GM20431 (cell line): Measurements from ENCODE around the gene TRIM5.
"Not testable (repeated sequence)": the region's sequence is repeated elsewhere in the genome, so short reads cannot be mapped to it uniquely, and the experiment has no call there.

Experiments
- in situ Hi-C: fragments of 300-500 bp; cut with MseI, MboI; formaldehyde crosslinking; loops from one replicate; pipeline ENCODE4 v1.15.0; 2020; ENCODE audit warnings: low sequenced_read_pairs; ENCODE audit not compliant: unreplicated experiment

TRIM5 gene

GRCh38 chr11:5684646-5685362, at the start of gene TRIM5:
TSS of gene TRIM5 (minus strand) at chr11:5685074. CDS start at chr11:5680177, 4,897 bp downstream.
- in situ Hi-C loops: no loop called here

GRCh38 chr11:5727691-5728090, 42.8 kb upstream of the TRIM5 start:
- in situ Hi-C loops: no loop called here

- in situ Hi-C loops: no loop called here
Measured at GRCh38 chr11:5726351-5726750, 41.5 kb upstream of the TRIM5 start.

- in situ Hi-C loops: no loop called here
Measured at GRCh38 chr11:5722622-5723021, 37.7 kb upstream of the TRIM5 start.

GRCh38 chr11:5719703-5720495, 35.0 kb upstream of the TRIM5 start:
- in situ Hi-C loops: no loop called here

GRCh38 chr11:5716518-5716917, 31.6 kb upstream of the TRIM5 start:
- in situ Hi-C loops: not testable (repeated sequence)

- in situ Hi-C loops: no loop called here
Measured at GRCh38 chr11:5713695-5714094, 28.8 kb upstream of the TRIM5 start.

- in situ Hi-C loops: no loop called here
Measured at GRCh38 chr11:5712507-5712906, 27.6 kb upstream of the TRIM5 start.

GRCh38 chr11:5705688-5706087, 20.8 kb upstream of the TRIM5 start:
- in situ Hi-C loops: no loop called here

GRCh38 chr11:5703741-5704536, 19.1 kb upstream of the TRIM5 start:
- in situ Hi-C loops: no loop called here

GRCh38 chr11:5701055-5701577, 16.2 kb upstream of the TRIM5 start:
- in situ Hi-C loops: no loop called here

GRCh38 chr11:5700421-5701054, 15.7 kb upstream of the TRIM5 start:
- in situ Hi-C loops: no loop called here

GRCh38 chr11:5698281-5698680, 13.4 kb upstream of the TRIM5 start:
- in situ Hi-C loops: no loop called here

- in situ Hi-C loops: no loop called here
Measured at GRCh38 chr11:5696210-5696609, 11.3 kb upstream of the TRIM5 start.

- in situ Hi-C loops: no loop called here
Measured at GRCh38 chr11:5695580-5695979, 10.7 kb upstream of the TRIM5 start.

- in situ Hi-C loops: no loop called here
Measured at GRCh38 chr11:5694642-5695041, 9.8 kb upstream of the TRIM5 start.

GRCh38 chr11:5691964-5692361, 7.1 kb upstream of the TRIM5 start:
- in situ Hi-C loops: no loop called here

GRCh38 chr11:5691238-5691963, 6.5 kb upstream of the TRIM5 start:
- in situ Hi-C loops: not testable (repeated sequence)

- in situ Hi-C loops: no loop called here
Measured at GRCh38 chr11:5690736-5691135, 5.9 kb upstream of the TRIM5 start.
